Mucosa of stomach (tissue), 1 donor: ENCODE results near the gene LRMDA.

ENCODE experiments used
- H3K27me3 ChIP-seq: one replicate; pipeline ENCODE4 v1.7.0; 2013; ENCODE audit warnings: mild to moderate bottlenecking, low read length; ENCODE audit not compliant: control insufficient read depth, insufficient read depth
- H3K36me3 ChIP-seq: one replicate; pipeline ENCODE4 v1.7.0; 2013; ENCODE audit warnings: low read length; ENCODE audit not compliant: control insufficient read depth, insufficient read depth
- H3K4me1 ChIP-seq: one replicate; pipeline ENCODE4 v1.7.0; 2013; ENCODE audit warnings: mild to moderate bottlenecking, low read length; ENCODE audit not compliant: control insufficient read depth, insufficient read depth
- H3K4me3 ChIP-seq: one replicate; pipeline ENCODE4 v1.7.0; 2013; ENCODE audit warnings: low read length
- H3K9ac ChIP-seq: one replicate; pipeline ENCODE4 v1.7.0; 2013; ENCODE audit warnings: mild to moderate bottlenecking, low read length, moderate library complexity
- H3K9me3 ChIP-seq: one replicate; pipeline ENCODE4 v1.7.0; 2013; ENCODE audit warnings: mild to moderate bottlenecking, low read length, moderate library complexity; ENCODE audit not compliant: control insufficient read depth
- donor health status: Pancreatic carcinoma.

The LRMDA gene

GRCh38 chr10:75859141-75859540 lies 427.7 kb downstream of the LRMDA start:
- no peaks in the 10 kb centered on the region for H3K36me3 ChIP-seq
- no peaks in the 10 kb centered on the region for H3K9me3 ChIP-seq
- no peak overlapping the region for H3K4me3 ChIP-seq
- H3K27me3 ChIP-seq, result no peaks in the 10 kb centered on the region
- no peak overlapping the region for H3K9ac ChIP-seq
- H3K4me1 ChIP-seq, result no peaks in the 10 kb centered on the region

- H3K4me1 ChIP-seq, result no peaks in the 10 kb centered on the region
- no peak overlapping the region for H3K4me3 ChIP-seq
- H3K36me3 ChIP-seq, result no peaks in the 10 kb centered on the region
- no peaks in the 10 kb centered on the region for H3K9me3 ChIP-seq
- no peak overlapping the region for H3K9ac ChIP-seq
- H3K27me3 ChIP-seq, result no peaks in the 10 kb centered on the region
These were observed 428.6 kb downstream of the LRMDA start for GRCh38 chr10:75860009-75860408.

- Histone ChIP-seq H3K4me1 (no peaks in the 10 kb centered on the region), H3K9me3 (no peaks in the 10 kb centered on the region), H3K27me3 (no peaks in the 10 kb centered on the region), H3K4me3 (no peak overlapping the region), H3K9ac (no peak overlapping the region), H3K36me3 (no peaks in the 10 kb centered on the region)
These were observed 430.2 kb downstream of the LRMDA start for GRCh38 chr10:75861582-75861981.

- H3K9me3 ChIP-seq, result no peaks in the 10 kb centered on the region
- H3K36me3 ChIP-seq, result no peaks in the 10 kb centered on the region
- no peaks in the 10 kb centered on the region for H3K4me1 ChIP-seq
- no peak overlapping the region for H3K4me3 ChIP-seq
- H3K9ac ChIP-seq, result no peak overlapping the region
- H3K27me3 ChIP-seq, result no peaks in the 10 kb centered on the region
These were observed 431.5 kb downstream of the LRMDA start for GRCh38 chr10:75862935-75863334.

GRCh38 chr10:75864717-75865116 lies 433.3 kb downstream of the LRMDA start:
- Histone ChIP-seq H3K9ac (no peak overlapping the region), H3K27me3 (no peaks in the 10 kb centered on the region), H3K4me1 (no peaks in the 10 kb centered on the region), H3K4me3 (no peak overlapping the region), H3K9me3 (no peaks in the 10 kb centered on the region), H3K36me3 (no peaks in the 10 kb centered on the region)

- no peaks in the 10 kb centered on the region for H3K4me1 ChIP-seq
- no peaks in the 10 kb centered on the region for H3K36me3 ChIP-seq
- H3K9me3 ChIP-seq, result no peaks in the 10 kb centered on the region
- no peak overlapping the region for H3K9ac ChIP-seq
- no peak overlapping the region for H3K4me3 ChIP-seq
- no peaks in the 10 kb centered on the region for H3K27me3 ChIP-seq
These were observed 434.2 kb downstream of the LRMDA start for GRCh38 chr10:75865413-75866299.

GRCh38 chr10:75866300-75866625 lies 434.8 kb downstream of the LRMDA start:
- Histone ChIP-seq H3K27me3 (no peaks in the 10 kb centered on the region), H3K36me3 (no peaks in the 10 kb centered on the region), H3K4me3 (no peak overlapping the region), H3K9ac (no peak overlapping the region), H3K4me1 (no peaks in the 10 kb centered on the region), H3K9me3 (no peaks in the 10 kb centered on the region)

GRCh38 chr10:75866731-75867130 lies 435.3 kb downstream of the LRMDA start:
- Histone ChIP-seq H3K9ac (no peak overlapping the region), H3K4me1 (no peaks in the 10 kb centered on the region), H3K9me3 (no peaks in the 10 kb centered on the region), H3K27me3 (no peaks in the 10 kb centered on the region), H3K4me3 (no peak overlapping the region), H3K36me3 (no peaks in the 10 kb centered on the region)

GRCh38 chr10:75868574-75868973 lies 437.1 kb downstream of the LRMDA start:
- no peaks in the 10 kb centered on the region for H3K36me3 ChIP-seq
- H3K4me3 ChIP-seq, result no peak overlapping the region
- H3K4me1 ChIP-seq, result no peaks in the 10 kb centered on the region
- H3K9me3 ChIP-seq, result no peaks in the 10 kb centered on the region
- no peaks in the 10 kb centered on the region for H3K27me3 ChIP-seq
- no peak overlapping the region for H3K9ac ChIP-seq

- H3K4me3 ChIP-seq, result no peak overlapping the region
- no peaks in the 10 kb centered on the region for H3K36me3 ChIP-seq
- H3K4me1 ChIP-seq, result no peaks in the 10 kb centered on the region
- H3K27me3 ChIP-seq, result no peaks in the 10 kb centered on the region
- H3K9me3 ChIP-seq, result no peaks in the 10 kb centered on the region
- H3K9ac ChIP-seq, result no peak overlapping the region
These were observed 438.7 kb downstream of the LRMDA start for GRCh38 chr10:75870039-75870645.

GRCh38 chr10:75875740-75876139 lies 444.3 kb downstream of the LRMDA start:
- Histone ChIP-seq H3K4me1 (no peaks in the 10 kb centered on the region), H3K9ac (no peak overlapping the region), H3K4me3 (no peak overlapping the region), H3K27me3 (no peaks in the 10 kb centered on the region), H3K36me3 (no peaks in the 10 kb centered on the region), H3K9me3 (no peaks in the 10 kb centered on the region)

- no peak overlapping the region for H3K4me3 ChIP-seq
- no peaks in the 10 kb centered on the region for H3K4me1 ChIP-seq
- H3K36me3 ChIP-seq, result no peaks in the 10 kb centered on the region
- no peak overlapping the region for H3K9ac ChIP-seq
- H3K27me3 ChIP-seq, result no peaks in the 10 kb centered on the region
- H3K9me3 ChIP-seq, result no peaks in the 10 kb centered on the region
These were observed 445.3 kb downstream of the LRMDA start for GRCh38 chr10:75876710-75877109.
